IPS-NIHi7 (cell line): ENCODE results near the gene TSPAN18.

Source experiments
- DNase-seq: peaks from one replicate; pipeline ENCODE4 v3.0.0; 2012; ENCODE audit warnings: mixed read lengths; ENCODE audit errors: extremely low spot score

TSPAN18 gene, protein sequence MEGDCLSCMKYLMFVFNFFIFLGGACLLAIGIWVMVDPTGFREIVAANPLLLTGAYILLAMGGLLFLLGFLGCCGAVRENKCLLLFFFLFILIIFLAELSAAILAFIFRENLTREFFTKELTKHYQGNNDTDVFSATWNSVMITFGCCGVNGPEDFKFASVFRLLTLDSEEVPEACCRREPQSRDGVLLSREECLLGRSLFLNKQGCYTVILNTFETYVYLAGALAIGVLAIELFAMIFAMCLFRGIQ

GRCh38 chr11:44726283-44727113, at the start of gene TSPAN18:
Gene TSPAN18, plus strand, starts transcription at chr11:44726962. Its CDS starts 179,455 bp downstream, at chr11:44906417.
- DNase-seq: peak; percentile 84

DNA sequence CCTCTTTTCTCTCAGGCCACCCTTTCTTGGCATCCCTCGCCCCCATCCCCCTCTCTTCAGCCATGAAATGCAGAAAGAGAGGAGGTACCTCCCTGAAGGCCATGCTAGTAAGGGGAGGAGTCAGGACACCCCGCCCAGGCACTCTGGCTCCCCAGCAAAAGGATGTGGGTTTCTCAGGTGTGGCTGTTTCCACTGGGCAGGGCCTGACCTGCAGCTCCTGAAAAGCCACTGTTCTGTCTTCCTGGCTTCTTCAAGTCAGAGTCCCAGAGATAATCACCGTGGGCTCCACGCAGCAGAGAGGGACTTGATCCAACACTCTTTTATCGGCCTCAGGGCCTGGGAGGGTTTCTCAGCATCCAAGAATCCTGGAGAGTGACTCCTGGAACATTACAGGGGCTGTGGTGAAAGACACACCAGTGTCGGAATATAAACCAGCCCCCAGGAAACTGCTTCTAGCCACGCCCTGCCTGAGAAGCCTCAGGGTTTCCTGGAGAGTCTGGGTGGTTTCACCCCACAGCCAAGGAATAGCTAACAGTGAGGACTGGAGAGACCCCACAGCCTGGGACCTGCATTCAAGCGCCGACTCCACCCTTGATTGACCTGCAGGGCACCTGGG, 45.7 kb upstream of the TSPAN18 start:
- DNase-seq: peak; percentile 46

- no peak for DNase-seq
Measured at GRCh38 chr11:44681698-44682097, 45.1 kb upstream of the TSPAN18 start.

- DNase-seq: no peak
Measured at GRCh38 chr11:44684859-44685281, 41.9 kb upstream of the TSPAN18 start.

- no peak for DNase-seq
Measured at GRCh38 chr11:44687388-44687787, 39.4 kb upstream of the TSPAN18 start.

- no peak for DNase-seq
Measured at GRCh38 chr11:44689265-44689664, 37.5 kb upstream of the TSPAN18 start.

DNA sequence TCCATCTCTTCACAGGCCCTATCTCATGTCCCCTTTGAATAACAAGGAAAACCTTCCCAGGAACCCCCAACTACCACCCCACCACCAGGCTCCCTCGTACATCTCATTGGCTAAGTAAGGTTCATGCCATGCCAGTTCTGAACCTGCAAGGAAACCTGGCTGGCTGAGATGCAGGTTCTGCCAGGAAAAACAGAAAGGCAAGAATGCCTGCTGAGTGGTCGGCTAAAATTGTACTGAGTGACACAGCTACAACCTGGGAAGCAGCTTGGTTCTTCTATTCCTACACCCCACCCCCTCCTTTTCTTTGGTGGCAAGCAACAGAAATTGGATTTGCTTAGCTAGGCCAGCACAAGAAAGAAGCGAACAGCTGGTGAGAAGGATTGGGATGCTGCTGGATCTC, 36.1 kb upstream of the TSPAN18 start:
- no peak for DNase-seq

DNA sequence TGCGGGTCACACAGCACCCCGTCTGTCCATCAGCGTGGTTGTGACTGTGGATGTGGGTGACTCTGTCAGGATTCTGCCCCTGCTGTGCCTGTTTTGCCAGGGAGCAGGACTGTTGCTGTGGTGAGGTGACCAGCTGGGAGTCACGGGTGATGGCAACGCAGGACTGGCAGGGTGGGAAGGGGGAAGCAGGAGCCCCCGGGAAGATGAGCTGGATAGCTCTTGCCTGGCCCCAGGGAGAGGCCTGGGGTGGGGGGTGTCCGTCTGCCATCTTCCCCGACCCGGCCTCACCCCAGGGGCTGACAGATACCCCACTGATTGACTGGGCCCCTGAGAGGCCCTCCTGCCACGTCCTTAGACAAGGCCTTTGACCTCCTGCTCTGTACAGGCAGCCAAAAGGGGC, 34.3 kb upstream of the TSPAN18 start:
- no peak for DNase-seq

DNA sequence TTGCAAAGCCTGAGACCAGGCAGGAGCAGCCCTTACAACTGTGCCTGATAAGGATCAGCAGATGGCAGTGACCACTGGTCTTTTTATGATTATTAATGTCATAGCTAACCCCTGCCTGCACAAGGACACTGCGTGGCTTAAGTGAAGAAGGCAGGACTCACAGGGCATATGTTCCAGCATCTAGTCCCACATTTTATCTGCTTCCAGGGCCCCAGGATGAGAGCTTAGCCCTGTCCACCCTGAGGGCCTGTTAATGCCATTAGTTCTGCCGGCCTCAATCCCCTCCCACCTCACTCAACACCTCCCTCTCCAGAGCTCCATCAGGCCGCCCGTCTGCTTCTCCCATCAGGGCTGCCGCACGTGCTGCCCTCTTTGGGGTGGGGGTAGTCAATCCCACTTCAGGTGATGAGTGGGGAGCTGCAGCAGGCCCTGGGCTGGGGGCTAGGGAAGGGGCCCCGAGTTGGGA, 33.1 kb upstream of the TSPAN18 start:
- DNase-seq: no peak

DNA sequence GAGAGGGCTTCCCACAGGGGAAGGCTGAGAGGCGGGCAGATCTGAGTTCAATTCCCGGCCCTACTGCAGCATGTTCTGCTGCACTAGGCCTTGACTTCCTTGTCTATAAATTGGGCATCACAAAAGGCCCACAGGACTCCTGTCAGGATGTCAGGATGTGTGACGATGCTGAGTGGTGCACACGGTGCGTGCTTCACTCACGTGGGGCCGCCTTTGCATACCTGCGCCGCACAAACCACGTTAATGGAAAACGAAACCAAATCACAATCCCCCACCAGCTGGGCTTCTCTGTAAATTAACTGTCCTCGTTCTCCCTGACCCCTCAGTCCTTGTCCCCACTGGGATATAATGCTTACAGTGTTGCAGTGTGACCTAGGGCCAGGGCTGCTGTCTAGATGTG, 32.3 kb upstream of the TSPAN18 start:
- DNase-seq: no peak

DNA sequence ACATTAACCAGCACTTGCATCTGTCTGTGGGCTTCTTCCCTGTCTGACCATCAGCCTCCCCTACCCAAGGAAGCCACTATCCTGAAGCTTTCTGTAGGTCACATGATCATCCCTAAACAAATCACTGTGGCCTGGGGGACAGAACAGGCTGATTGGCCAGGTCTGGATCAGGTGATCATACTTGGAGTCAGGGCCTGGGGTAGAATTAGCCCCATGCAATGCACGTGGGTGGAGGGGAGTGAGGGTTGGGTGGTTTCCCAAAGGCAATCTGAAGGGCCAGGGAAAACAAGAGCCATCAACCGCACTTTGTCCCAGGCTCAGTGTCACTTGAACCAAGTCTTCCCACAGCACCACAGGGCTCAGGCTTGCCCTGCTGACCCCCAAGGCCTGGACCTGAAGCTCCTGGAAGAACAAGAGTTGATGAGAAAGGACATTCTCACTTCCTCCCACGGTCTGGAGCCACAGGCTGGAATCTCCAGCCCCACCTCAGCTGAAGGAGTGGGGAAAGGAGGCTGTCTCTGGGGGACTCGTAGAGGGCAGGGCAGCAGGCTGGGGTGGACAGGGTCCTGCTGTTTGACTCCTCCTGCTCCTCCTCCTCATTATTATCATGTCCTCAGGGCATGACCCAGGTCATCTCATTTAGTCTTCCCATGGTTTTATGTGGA, 31.5 kb upstream of the TSPAN18 start:
- DNase-seq: no peak

- no peak for DNase-seq
Measured at GRCh38 chr11:44698252-44698912, 28.4 kb upstream of the TSPAN18 start.

GRCh38 chr11:44699497-44700408, 27.0 kb upstream of the TSPAN18 start:
- no peak for DNase-seq

DNA sequence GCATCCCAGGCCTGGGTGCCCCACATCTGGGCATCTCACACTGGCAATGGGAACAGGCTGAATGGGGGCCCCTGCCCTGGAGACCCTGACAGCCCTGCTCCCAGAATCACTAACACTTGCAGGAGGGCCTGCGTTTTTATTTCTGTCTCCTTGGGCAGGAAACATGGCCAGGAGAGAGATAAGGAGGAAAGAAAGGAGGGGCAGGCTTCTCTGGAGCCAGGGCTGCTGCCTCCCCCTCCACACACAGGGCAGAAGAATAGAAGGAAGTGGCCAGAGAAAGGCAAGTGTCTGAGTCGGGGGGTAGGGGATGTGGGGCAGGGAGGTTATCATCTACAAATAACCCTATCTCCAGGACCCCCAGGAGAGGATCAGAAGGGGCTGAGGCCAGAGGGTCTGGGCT, 25.5 kb upstream of the TSPAN18 start:
- no peak for DNase-seq

GRCh38 chr11:44702889-44703288, 23.9 kb upstream of the TSPAN18 start:
- DNase-seq: no peak

DNA sequence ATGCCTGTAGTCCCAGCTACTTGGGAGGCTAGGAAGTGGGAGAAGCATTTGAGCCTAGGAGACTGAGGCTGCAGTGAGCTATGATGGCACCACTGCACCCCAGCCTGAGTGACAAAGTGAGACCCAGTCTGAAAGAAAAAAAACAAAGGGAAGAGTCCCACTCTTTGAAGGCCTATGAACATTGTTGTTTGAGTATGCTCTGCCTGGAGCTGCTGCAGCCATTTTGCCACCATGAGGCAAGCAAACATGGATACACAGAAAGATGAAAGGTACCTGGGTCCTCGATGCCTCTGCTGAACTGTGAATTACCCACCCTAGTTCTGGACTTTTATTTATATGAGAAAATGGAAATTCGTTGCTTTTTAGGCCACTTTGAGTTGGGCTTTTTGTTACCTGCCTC, 19.7 kb upstream of the TSPAN18 start:
- no peak for DNase-seq

DNA sequence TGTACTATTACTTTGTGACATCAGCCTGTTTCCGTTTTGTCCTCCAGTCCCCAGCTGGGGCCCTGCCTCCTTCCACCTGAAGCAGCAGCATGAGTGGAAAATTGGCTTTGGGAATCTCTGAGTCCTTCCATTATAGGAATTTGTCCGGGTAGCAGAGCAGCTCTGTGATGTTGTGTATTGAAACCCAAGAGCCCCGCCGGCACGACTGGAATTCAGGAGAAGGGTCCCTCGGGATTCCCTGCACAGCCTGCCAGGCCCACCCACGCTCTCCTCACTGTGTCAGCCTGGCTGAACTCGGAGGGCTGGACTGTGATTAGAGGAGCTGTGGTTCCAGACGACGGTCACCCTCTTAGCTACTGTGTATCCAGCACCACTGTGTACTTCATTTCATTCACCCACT, 18.8 kb upstream of the TSPAN18 start:
- DNase-seq: no peak

DNA sequence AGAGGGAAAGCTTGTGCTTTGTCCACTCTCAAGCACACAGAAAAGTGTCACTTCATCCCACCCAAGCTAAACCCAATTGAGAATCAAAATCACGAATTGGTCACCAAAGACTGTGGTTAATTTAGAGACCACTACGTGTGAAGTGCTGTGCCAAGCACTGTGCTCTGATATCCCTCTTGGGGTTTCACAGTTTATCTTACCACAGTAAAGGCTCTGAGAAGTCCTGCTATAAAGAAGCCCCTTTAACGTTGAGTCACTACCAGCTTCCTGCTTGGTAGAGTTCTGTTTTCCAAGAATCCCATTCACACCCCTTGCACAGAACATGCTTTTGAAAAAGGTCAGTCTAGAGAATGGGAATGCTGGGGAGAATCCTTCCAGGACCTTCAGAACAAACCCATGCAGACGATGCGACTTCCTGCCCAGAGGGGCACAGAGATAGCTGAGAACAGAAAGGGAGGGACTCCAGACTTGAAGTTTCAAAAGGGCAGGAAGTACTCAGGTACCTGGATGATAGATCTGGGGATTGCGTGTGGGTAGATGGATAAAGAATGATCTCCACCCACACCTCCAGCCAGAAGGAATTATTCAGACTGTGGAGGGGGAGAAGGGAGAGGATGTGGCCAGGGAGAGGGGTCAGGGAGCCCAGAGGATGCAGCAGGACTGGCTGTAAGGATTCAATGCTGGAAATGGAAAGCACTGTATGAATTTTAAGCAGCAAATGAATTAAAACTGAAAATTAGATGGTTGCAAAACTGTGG, 18.1 kb upstream of the TSPAN18 start:
- no peak for DNase-seq

DNA sequence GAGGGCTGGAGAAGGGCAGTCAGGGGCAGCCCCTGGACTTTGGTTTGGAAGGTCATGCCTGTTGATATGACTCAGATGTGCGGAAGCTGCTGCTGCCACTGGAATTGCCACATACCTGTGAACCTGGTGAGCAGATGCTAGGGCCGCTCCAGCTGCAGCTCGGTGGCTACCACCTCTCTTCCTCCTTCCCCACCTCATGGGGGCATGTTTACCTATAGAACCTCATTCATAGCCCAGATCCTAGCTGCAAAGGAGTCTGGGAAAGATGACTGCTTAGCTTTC, 17.5 kb upstream of the TSPAN18 start:
- DNase-seq: no peak

- DNase-seq: no peak
Measured at GRCh38 chr11:44709966-44710365, 16.8 kb upstream of the TSPAN18 start.
